ENCODE measurements around the gene ASMTL. TPM values are rescaled to one million over a fixed set of nuclear protein-coding genes. Genes with fewer than 3 reads are reported as not detected.

Gene ASMTL
- total RNA-seq, 1 experiment from 2014 or later, result 42.7 TPM

DNA sequence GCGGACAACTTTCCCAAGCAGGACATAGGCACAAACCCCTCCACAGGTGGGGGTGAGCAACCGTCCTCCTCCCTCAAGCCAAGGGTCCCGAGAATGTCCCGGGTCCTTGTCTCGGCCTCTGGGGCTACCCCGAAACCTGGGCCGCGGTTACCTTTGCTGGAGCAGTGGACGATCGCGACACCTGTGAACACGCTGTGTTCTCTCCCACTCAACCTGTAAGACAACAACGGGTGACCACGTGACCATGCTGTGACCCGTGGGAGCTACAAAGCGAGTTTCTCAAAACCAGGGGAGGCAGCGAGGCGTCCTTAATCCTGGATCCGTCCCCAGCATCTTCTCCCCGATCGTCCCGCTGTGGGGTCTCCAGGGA lies 17.9 kb downstream of the ASMTL start:
- no peak overlapping the region for H3K27ac ChIP-seq
- intact Hi-C loops (cut with micrococcal nuclease; ENCODE audit: unreplicated experiment), result no loop called here
- H4K20me1 ChIP-seq (ENCODE audit: insufficient read depth), result no peaks in the 10 kb centered on the region
- H2AFZ ChIP-seq, result no peak overlapping the region
- H3F3A ChIP-seq (ENCODE audit: insufficient read depth, low read depth), result no peaks in the 10 kb centered on the region
- H3K9me3 ChIP-seq (ENCODE audit: insufficient read depth, low read depth), result no peaks in the 10 kb centered on the region
- BruUV-seq (replicated peaks), result no TSS peak
- TF ChIP-seq CTCF (conservative IDR thresholded peaks at IDR 0.05), result no peak
- no peak for TF ChIP-seq EZH2 (IDR thresholded peaks at IDR 0.05; ENCODE audit: low read depth)
- POLR2A ChIA-PET (ENCODE audit: unreplicated experiment), result no interaction called here
- H3K27me3 ChIP-seq (ENCODE audit: insufficient read depth, low read depth), result no peaks in the 10 kb centered on the region
- H3K4me1 ChIP-seq (replicated peaks; ENCODE audit: insufficient read depth), result no peaks in the 10 kb centered on the region
- H3K4me2 ChIP-seq, result no peak overlapping the region
- no peaks in the 10 kb centered on the region for H3K36me3 ChIP-seq (ENCODE audit: low read depth)
- DNase-seq, result no peak
- no peak overlapping the region for H3K4me3 ChIP-seq
- no peaks in the 10 kb centered on the region for H3K9me2 ChIP-seq (ENCODE audit: insufficient read depth)
- no peaks in the 10 kb centered on the region for H3K79me2 ChIP-seq (ENCODE audit: low read depth)
- CTCF ChIA-PET, result no interaction called here

DNA sequence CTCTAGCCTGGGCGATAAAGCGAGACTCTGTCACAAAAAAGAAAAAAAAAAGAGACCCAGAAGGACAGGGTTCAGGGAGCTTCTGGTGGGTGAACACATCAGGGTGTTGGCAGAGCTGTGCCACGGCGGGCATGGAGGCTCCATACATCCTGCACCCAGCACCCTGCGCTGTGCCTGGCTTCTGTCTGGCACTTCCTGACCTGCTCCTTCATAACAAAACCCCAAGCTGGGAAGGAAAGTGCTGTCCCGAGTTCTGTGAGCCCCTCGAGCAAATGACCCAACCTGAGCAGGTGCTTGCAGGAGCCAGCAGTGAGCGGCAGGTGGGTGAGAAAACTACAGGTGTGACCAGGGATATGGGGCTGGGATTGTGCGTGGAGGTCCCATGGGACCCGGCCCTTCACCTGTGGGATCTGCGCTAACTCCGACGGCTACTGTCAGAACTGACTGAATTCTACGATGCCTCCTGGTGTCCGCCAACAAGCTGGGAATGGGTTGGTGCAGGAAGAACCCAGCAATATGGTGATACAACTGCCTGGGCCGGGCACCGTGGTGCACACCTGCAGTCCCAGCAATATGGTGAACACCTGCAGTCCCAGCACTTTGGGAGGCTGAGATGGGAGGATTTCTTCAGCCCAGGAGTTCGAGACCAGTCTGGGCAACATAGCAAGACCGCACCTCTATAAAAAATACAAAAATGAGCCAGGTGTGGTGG lies 18.9 kb downstream of the ASMTL start:
- intact Hi-C loops (cut with micrococcal nuclease; ENCODE audit: unreplicated experiment), result no loop called here

GRCh38 chrX:1430451-1430850 lies 22.3 kb downstream of the ASMTL start:
- Histone ChIP-seq H3K9me2 (ENCODE audit: insufficient read depth) (no peaks in the 10 kb centered on the region), H3K4me1 (replicated peaks; ENCODE audit: insufficient read depth) (no peaks in the 10 kb centered on the region), H3F3A (ENCODE audit: insufficient read depth, low read depth) (no peaks in the 10 kb centered on the region), H3K27me3 (ENCODE audit: insufficient read depth, low read depth) (no peaks in the 10 kb centered on the region), H3K9me3 (ENCODE audit: insufficient read depth, low read depth) (no peaks in the 10 kb centered on the region), H3K4me3 (no peak overlapping the region), H3K27ac (no peak overlapping the region), H3K36me3 (ENCODE audit: low read depth) (0 out of 2 replicates have a peak, but pooled peaks cover 3% of the 10 kb centered on the region), H4K20me1 (ENCODE audit: insufficient read depth) (no peaks in the 10 kb centered on the region), H3K4me2 (no peak overlapping the region), H2AFZ (no peak overlapping the region), H3K79me2 (ENCODE audit: low read depth) (no peaks in the 10 kb centered on the region)
- CTCF ChIA-PET, result no interaction called here
- no peak for TF ChIP-seq CTCF (conservative IDR thresholded peaks at IDR 0.05)
- TF ChIP-seq EZH2 (IDR thresholded peaks at IDR 0.05; ENCODE audit: low read depth), result no peak
- no TSS peak for BruUV-seq (replicated peaks)
- intact Hi-C loops (cut with micrococcal nuclease; ENCODE audit: unreplicated experiment), result no loop called here
- POLR2A ChIA-PET (ENCODE audit: unreplicated experiment), result no interaction called here
- no peak for DNase-seq

More for the DNA sequence above, 18.9 kb downstream of the ASMTL start:
- Histone ChIP-seq H3K9me2 (ENCODE audit: insufficient read depth) (no peaks in the 10 kb centered on the region), H3K27ac (no peak overlapping the region), H4K20me1 (ENCODE audit: insufficient read depth) (no peaks in the 10 kb centered on the region), H3K79me2 (ENCODE audit: low read depth) (no peaks in the 10 kb centered on the region), H3K4me3 (no peak overlapping the region), H3K4me2 (no peak overlapping the region), H3K4me1 (replicated peaks; ENCODE audit: insufficient read depth) (no peaks in the 10 kb centered on the region), H3K36me3 (ENCODE audit: low read depth) (no peaks in the 10 kb centered on the region), H2AFZ (no peak overlapping the region), H3K27me3 (ENCODE audit: insufficient read depth, low read depth) (no peaks in the 10 kb centered on the region), H3K9me3 (ENCODE audit: insufficient read depth, low read depth) (no peaks in the 10 kb centered on the region), H3F3A (ENCODE audit: insufficient read depth, low read depth) (no peaks in the 10 kb centered on the region)
- BruUV-seq (replicated peaks), result no TSS peak
- POLR2A ChIA-PET (ENCODE audit: unreplicated experiment), result no interaction called here
- TF ChIP-seq EZH2 (IDR thresholded peaks at IDR 0.05; ENCODE audit: low read depth) (no peak), CTCF (conservative IDR thresholded peaks at IDR 0.05) (no peak)
- no peak for DNase-seq
- CTCF ChIA-PET, result no interaction called here

Data from PC-9 (cell line).